ENCODE results near the gene IL21R.
"Not testable (repeated sequence)": the region's sequence is repeated elsewhere in the genome, so short reads cannot be mapped to it uniquely, and the experiment has no call there.

Gene IL21R

DNA sequence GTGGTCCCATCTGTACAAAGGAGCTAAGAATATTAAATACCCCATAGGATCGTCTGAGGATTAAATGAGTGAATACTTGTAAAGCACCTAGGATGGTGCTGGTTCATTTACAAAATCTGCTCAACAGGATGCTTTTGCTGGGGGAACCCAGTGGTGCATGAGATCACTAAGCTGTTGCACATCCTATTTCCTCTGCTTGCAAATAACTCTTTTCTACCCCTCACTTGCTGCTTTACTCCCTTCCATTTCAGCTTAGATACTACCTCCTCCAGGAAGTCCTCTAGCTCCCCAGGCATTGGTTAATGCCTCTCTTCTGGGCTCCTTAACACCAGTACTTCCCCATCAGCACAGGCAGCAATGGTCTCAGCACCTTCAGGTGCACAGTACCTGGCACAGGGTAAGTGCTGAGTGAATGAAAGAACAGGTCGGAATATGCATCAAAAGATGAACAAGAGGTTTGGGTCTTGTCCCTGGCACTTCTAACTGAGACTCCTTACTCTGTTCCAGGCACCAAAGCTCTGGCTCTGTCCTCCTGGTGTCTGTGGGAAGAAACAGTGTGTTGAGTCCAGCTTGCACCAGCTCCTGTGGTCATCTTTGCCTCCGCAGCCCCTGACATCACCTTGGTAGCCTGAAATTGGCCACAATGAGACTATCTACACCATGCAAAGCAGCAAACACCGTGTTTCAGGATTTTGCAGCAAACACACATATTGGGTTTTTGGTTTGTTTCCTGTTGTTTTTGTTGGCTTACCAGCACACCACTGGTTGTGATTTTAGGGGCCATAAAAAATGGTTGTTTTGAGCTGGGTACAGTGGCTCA, 24.1 kb upstream of the IL21R start:
- DNase-seq: no peak

DNA sequence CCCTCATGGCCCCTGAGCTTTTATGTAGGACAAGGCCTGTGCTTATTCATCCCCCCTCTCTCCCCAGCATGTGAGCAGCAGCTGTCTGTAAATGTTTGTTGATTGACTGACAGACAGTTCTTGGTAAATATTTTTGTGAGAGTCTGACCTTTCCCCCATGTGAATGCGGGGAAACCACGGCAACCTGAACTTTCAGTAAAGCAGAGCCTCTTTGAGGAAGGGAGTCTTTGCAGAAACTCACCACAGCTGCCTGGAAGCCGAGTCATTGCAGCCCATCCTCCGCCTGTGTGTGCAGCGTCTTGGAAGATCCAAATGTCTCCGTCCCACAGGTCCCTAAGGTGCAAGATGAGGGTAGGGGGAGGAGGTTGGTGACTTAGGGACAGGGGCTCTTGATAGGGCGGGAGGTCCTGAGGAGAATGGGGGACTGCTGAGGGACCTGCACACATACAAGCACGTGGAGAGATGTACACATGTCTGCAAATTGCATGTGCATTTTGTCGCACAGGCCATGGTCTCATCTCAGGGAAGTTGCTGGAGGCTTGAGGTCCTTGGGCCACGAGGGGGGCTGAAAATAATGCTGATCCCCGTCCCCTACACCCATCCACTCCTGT, 23.0 kb upstream of the IL21R start:
- DNase-seq: no peak

DNA sequence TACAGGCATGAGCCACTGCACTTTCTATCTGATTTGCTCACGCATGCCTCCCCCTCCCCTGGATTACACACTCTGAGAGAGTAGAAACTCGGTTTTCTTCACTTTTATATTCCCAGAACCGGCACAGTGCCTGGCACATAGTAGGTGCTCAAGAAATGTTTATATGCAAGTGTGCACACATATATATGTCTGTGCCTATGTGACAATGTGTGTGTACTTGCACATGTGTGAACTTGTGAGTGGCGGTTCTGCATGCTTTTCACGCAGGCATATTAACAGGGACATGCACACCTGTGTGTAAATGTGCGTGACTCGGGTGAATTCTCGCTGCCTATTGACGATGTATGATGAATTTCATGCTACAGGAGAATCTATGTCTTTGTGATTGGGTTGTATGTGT, 22.1 kb upstream of the IL21R start:
- DNase-seq: no peak

DNA sequence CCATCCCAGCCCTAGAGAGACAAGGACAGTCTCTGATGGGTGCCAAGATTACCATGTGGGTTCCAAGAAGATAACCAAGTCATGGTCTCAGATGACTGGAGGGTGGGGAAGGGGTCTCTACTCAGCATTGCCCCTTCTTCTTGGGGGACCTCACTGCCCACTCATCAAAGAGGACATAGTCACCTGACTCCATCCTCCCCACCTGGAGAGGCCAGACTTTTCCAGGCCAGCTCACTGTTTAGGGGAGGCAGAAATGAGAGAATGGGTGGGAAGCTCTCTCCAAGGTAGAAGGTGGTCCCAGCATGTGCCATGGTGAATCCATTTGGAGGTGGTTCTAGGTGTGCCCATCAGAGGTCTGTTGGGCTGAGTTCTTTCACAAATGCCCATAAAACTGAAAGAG, 20.7 kb upstream of the IL21R start:
- DNase-seq: no peak

DNA sequence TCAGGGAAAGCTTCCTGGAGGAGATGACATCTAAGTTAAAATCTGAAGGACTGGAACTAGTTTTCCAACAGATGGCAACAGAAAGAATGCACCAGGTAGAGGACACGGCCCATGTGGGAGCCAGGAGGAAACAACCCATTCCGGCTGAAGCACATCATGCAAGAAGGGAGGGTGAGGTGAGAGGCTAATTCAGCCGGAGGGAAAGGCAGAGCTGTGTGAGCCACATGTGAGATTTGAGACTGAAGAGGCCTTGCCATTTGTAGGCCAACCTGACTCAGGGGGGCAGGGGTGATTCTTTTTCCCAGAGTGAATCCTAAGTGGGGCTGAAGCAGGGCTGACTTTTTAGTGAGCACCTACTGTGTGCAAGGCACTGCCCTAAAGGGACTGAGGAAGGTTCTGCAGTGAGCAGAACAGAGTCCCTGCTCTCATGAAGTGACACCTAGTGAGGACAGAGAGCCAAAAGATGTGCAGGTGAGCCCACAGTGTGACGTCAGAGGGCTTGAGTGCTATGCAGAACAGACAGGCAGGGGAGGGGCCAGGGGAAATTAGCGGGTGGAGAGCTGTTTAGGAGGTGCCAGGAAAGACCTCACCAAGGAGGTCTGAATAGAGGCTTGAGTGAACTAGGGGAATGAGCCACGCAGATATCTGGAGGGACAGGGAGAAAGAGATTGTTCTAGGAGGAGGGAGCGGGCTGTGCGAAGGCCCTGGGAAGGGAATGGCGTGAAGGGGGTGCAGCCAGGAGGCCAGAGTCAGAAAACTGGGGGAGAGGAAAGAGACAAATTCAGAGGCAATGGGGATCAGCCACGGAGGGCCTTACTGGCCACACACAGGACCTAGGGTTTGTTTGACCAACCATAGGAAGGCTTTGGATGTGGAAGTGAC, 19.8 kb upstream of the IL21R start:
- DNase-seq: no peak

DNA sequence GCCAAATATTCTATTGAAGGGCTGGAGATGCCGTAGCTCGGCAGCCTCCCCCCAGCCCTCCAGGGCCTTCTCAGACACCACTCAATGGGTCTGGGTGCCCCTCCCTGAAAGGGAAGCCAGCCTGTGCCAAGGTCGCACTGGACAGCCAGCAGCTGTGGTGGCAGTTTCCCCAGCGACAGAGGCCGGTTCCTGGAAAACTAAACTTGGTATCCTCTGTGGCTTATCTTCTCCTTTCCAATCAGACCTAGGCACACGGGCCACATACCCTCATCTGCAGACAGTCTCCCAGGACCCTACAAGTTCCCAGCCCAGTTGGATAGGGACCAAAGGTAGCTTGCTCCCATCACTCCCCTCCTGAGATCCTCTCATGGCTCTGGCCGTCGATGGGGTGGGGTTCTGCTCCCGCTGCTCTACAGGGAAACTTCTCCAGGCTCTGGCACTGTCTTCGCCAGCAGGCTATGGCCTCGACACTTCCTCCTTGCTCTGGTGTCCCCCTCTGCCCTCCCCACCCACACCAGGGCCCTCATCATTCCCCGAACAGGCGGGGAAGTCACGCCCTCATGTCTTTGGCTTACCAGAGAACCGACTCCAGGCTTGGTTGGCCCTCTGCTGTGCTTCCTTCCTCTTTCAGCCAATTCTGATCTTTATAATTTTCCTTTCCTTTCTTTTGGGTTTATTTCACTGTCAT, 18.3 kb upstream of the IL21R start:
- DNase-seq: no peak

DNA sequence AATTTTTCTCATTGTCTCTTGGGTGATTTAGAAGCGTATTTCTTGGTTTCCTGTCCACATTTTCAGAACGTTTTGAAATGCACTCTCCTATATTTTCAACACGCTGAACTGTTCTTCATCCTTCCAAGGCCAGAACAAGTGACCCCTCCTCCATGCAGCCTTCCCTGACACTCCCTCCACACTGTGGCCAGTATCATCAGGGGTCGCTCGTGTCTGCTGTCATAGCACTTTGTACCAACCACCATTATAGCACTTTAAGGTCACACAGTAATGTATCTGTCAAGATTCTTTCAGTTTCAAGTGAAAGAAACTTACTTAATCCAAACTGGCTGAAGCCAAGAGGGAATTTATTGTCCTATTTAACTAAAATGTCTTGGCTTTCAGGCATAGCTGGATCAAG, 17.5 kb upstream of the IL21R start:
- DNase-seq: no peak

DNA sequence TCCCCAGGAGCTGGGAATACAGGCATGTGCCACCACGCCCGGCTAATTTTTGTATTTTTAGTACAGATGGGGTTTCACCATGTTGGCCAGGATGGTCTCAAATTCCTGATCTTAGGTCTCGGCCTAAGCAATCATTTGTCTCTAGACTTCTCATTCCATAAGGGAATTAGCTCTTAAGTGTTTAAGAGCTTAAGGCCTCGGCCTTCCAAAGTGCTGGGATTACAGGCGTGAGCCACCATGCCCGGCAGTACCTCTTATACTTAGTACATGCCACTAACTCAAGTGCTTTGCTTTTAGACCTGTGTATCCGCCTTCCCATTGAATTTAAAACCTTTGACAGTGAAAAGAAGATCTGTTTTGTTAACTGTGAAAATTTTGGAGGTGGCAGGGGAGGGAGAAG, 16.6 kb upstream of the IL21R start:
- no peak for DNase-seq

DNA sequence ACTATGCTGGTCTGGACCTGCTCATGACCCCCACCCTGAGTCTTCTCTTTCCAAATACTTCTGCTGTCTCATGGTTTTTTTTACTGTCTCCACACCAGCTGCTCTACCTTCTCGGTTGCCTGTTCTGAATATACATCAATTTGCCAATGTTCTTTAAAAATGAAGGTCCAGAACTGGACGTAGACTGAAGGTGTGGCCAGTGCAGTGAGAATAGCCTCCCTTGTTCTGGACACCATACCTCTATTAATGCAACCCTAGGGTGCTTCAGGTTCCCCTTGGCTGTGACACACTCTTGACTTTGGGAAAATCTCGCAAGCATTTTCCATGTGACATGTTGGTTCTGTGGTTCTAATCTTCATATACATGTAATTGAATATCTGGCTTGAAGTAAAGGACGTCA, 15.3 kb upstream of the IL21R start:
- no peak for DNase-seq

DNA sequence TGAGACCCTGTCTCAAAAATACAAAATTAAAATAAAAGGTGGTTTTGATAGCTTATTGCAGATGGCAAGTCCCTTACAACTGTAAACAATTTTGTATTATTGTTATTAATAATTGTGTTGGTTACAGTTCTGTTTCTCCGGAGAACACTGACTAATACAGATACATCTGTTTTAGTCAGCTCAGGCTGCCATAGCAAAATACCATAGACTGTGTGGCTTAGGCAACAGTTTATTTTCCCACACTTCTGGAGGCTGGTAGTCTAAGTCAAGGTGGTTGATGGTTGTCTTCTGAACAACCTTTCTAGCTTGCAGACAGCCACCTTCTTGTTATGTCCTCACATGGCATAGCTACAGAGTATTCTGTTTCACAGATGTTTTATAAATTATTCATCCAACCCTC, 14.2 kb upstream of the IL21R start:
- no peak for DNase-seq

DNA sequence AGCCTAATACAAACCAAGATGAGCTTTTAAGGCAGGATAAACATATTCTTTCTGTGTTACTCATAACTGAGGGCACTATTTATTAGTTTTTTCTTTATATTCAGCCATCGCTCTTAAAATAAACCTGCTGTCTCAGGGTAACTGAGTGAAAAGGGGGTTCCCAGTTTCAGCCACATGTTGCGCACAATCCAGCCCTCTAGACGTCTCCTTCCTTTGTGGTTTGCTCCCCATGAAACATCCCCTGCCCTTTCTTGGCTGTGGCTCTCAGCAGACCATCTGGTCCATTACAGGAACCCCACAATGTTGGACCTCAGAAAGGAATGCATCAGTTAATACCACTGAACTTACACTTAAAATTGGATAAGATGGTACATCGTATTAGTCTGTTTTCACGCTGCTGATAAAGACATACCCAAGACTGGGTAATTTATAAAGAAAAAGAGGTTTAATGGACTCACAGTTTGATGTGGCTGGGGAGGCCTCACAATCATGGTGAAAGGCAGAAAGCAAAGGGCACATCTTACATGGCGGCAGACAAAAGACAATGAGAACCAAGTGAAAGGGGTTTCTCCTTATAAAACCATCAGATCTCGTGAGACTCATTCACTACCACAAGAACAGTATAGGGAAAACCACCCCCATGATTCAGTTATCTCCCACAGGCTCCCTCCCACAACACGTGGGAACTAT, 12.6 kb upstream of the IL21R start:
- no peak for DNase-seq

DNA sequence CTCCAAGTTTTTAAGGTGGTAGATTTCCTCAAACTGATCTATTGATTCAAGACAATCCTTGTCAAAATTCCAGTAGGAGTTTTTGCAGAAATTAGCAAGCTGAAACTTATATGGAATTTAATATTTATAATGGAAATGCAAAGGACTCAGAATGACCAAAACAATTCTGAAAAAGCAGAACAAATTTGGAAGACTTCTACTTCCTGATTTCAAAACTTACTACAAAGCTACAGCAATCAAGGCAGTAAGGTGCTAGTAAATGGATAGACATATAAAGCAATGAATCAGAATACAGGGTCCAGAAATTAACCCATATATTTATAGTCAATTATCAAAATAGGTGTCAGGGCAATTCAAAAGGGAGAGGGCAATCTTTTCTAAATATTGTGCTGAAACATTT, 11.8 kb upstream of the IL21R start:
- no peak for DNase-seq

DNA sequence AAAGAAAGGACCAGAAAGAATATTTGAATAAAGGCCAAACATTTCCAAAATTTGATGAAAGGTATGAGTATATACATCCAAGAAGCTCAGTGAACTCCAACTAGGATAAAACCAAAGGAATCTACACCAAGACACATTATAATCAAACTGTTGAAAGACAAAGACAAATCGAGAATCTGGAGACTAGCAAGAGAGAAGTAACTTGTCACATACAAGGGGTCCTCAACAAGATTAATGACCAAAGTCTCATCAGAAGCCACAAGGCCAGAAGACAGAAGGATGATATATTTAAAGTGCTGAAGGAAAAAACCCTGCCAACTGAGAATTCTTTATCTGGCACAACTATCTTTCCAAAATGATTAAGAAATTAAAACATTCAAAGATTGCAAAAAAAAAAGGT, 9.3 kb upstream of the IL21R start:
- no peak for DNase-seq

DNA sequence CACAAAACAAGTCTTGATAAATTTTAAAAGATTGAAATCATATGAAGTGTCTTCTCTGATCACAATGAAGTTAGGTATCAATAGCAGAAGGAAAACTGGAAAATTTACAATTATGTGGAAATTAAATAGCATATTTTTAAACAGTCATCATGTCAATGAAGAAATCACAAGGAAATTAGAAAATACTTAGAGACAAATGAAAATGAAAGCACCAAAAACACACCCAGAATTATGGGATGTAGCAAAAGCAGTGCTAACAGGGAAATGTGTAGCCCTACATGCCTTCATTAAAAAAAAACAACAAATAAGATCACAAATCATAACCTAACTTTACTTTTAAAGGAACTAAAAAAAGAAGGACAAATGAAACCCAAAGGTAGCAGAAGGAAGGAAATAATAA, 7.5 kb upstream of the IL21R start:
- DNase-seq: no peak

DNA sequence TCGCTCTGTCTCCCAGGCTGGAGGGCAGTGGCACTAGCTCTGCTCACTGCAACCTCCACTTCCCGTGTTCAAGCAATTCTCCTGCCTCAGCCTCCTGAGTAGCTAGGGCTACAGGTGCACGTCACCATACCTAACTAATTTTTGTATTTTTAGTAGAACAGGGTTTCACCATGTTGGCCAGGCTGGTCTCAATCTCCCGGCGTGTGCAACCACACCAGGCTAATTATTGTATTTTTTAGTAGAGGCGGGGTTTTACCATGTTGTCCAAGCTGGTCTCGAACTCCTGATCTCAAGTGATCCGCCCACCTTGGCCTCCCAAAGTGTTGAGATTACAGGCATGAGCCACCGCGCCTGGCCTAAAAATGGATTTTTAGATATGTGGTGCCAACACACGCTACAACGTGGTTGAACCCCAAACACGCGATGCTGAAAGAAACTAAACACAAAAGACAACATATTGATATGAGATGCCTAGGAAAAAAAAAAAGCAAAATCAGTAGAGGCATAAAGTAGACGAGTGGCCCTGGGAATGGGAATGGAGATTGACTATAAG, 3.6 kb upstream of the IL21R start:
- not testable (repeated sequence) for DNase-seq

DNA sequence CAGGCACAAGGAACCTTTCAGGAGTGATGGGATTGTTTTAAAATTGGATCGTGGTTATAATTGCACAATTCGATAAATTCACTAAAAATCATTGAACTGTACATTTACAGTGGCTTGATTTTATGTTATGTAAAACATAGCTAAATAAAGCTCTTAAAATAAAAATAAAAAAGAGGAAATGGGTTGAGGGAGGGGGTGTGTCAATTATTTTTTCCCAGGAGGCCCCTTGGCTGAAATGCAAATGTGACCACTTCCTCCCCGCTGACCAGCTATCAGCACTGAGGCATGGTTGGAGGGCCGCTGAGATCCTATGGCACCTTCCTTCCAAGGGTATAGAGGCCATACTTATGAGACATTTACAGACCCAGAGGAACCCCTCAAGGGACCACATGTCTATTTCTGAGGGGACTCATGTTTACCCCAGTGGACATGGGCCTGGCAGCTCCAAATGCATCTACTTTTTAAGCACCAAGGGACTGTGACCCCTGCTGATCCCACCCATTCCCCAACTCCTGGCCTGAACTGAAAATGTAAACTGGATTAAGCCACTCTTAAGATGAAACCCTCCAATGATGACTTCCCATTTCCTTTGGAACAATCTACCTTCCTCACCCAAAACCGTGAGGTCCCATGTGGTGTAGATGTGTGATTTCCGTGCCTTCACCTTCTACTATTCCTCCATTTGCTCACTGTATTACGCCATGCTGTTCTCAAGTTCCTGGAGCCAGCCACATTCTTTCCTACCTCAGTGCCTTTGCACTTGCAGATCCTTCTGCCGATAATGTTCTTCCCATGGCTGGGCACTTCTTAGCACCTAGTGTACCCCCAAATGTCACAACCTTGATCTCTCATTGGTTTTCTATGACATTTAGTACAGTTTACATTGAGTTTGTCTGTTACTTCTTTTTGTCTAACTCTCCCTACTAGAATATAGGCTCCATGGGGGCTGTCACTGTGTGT, 2.8 kb upstream of the IL21R start:
- no peak for DNase-seq

DNA sequence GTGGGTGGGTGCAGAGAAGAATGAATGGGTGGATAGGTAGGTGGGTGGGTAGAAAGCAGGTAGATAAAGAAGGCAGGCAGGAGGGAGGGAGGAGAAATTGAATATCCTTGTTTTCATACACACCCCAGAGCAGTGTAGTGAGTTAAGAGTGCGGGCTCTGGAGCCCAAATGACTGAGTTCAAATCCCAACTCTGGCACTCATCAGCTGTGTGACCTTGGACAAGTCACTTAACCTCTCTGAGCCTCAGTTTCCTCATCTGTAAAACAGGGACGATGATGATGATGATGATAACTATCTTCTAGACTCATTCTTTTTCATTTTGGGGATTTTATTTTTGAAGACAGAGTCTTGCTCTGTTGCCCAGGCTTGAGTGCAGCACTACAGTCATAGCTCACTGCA, 2.0 kb upstream of the IL21R start:
- DNase-seq: no peak

DNA sequence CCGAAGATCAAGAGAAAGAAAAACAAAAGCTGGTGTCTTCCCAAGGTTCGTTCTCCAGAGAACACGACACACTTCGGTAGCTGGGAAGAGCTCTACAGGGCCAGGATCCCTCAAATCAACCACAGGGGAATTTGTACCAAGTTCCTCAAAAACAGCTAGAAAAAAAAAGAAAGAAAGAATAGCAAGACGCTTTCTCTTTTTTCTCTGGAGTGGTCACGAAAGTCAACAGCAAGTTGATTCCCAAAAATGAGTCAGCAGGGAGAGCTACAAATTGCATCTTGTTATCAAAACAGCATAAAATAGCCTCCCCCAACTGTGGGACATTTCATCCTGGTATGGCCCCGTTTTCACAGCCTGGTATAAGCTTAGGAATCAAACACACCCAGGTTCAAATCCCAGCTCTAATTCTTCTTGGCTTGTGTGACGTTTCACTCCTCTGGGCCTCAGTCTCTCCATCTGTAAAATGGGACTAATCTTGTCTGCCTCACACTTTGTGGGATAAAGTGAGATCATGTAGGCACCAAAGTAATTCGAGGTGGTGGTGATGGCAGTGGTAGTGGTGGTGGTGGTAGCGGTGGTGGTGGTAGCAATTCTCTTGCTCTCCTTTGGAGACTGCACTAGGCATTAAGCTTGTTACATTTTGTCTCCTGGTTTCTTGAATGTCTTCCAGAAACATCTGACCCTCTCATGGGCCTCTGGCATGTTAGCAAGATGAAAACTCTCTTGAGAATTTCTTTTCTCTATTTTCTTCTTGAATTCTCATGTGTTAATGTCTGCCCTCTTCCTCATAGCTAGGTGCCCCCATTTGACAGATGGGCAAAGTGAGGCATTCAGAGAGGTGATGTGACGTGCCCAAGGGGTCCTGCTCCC, 988 bp upstream of the IL21R start:
- no peak for DNase-seq

DNA sequence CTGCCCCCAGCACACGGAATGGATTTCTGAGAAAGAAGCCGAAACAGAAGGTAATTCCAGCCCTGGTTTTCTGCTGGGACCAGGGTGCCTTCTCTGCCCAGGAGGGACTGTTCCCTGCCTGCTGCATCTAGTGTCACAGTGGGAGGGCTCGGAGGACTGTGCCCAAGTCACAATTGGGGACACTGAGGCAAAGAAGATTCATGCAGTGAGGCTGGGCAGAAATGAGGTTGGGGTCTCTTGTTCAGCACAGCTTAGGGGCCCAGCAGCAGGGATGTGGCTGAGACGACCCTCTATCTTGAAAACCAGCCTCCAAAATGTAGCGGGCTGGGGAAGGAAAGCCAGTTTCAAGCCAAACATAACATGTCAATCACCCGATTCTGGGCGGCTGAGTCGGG, 592 bp downstream of the IL21R start:
- no peak for DNase-seq

Measured in effector CD8-positive, alpha-beta T cell (primary cell).